MM.1S (cell line): ENCODE measurements around the gene CDC45.

Experiments
- EZH2 ChIP-seq: fragments of 300-600 bp; sonication (generic); optimal IDR thresholded peaks from 2 replicates; pipeline ENCODE3; 2017; ENCODE audit warnings: low read depth, mild to moderate bottlenecking, antibody characterized with exemption, low read length, mixed read lengths
- EZH2phosphoT487 ChIP-seq: fragments of 300-600 bp; sonication (generic); IDR thresholded peaks from 2 replicates; pipeline ENCODE4 v1.6.1; 2018; ENCODE audit warnings: antibody characterized with exemption, low read length
- TF ChIP-seq, protein P1 (sequence below): fragments of 300-600 bp; sonication (generic); IDR thresholded peaks from 2 replicates; pipeline ENCODE4 v1.5.1; 2016; ENCODE audit warnings: antibody characterized with exemption, low read length, mixed read lengths

DNA sequence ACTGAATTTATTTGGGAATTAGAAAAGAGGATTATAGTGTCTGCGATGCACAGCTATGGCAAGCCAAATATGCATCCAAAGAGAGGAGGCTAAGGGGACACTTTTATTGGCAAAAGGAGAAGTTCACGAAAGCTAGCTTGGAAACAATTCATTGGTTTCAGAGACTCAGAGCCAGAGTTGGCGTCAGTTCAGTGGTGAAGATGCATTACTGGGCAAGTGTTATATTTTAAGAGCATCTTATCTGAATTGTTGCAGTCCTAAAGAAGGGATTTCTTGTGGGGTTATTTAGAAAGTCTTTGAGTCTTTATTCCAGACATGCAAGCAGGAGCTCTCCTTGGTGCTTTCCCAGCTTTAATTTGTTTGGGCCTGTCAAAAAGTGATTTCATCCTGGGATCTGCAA is 29.5 kb downstream of the CDC45 start:
- TF ChIP-seq, protein P1, sequence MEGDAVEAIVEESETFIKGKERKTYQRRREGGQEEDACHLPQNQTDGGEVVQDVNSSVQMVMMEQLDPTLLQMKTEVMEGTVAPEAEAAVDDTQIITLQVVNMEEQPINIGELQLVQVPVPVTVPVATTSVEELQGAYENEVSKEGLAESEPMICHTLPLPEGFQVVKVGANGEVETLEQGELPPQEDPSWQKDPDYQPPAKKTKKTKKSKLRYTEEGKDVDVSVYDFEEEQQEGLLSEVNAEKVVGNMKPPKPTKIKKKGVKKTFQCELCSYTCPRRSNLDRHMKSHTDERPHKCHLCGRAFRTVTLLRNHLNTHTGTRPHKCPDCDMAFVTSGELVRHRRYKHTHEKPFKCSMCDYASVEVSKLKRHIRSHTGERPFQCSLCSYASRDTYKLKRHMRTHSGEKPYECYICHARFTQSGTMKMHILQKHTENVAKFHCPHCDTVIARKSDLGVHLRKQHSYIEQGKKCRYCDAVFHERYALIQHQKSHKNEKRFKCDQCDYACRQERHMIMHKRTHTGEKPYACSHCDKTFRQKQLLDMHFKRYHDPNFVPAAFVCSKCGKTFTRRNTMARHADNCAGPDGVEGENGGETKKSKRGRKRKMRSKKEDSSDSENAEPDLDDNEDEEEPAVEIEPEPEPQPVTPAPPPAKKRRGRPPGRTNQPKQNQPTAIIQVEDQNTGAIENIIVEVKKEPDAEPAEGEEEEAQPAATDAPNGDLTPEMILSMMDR: no peak
- TF ChIP-seq EZH2 (no peak), EZH2phosphoT487 (no peak)
